GM21528 (cell line): ENCODE measurements around the gene ABHD17C.

Experiments
- ATAC-seq: cut with Tn5 transposase; IDR thresholded peaks from one replicate; pipeline ENCODE4 v1.9.1; 2021; ENCODE audit warnings: mild to moderate bottlenecking, moderate library complexity; ENCODE audit not compliant: unreplicated experiment, low FRiP score

Gene ABHD17C

GRCh38 chr15:80727596-80727995 is 32.5 kb downstream of the ABHD17C start:
- no peak for ATAC-seq

GRCh38 chr15:80730387-80730786 is 35.3 kb downstream of the ABHD17C start:
- no peak for ATAC-seq

- ATAC-seq, result no peak
These were observed 35.8 kb downstream of the ABHD17C start for GRCh38 chr15:80730926-80731325.

GRCh38 chr15:80732167-80732566 is 37.1 kb downstream of the ABHD17C start:
- no peak for ATAC-seq

GRCh38 chr15:80732818-80733217 is 37.7 kb downstream of the ABHD17C start:
- ATAC-seq, result no peak

GRCh38 chr15:80733460-80733859 is 38.4 kb downstream of the ABHD17C start:
- no peak for ATAC-seq

- ATAC-seq, result no peak
These were observed 40.2 kb downstream of the ABHD17C start for GRCh38 chr15:80735344-80735743.

GRCh38 chr15:80736560-80736959 is 41.5 kb downstream of the ABHD17C start:
- no peak for ATAC-seq

GRCh38 chr15:80739919-80740318 is 44.8 kb downstream of the ABHD17C start:
- ATAC-seq, result no peak

- ATAC-seq, result no peak
These were observed 47.0 kb downstream of the ABHD17C start for GRCh38 chr15:80742081-80742480.

- ATAC-seq, result no peak
These were observed 48.2 kb downstream of the ABHD17C start for GRCh38 chr15:80743189-80743833.

- ATAC-seq, result no peak
These were observed 49.3 kb downstream of the ABHD17C start for GRCh38 chr15:80744415-80744814.

- no peak for ATAC-seq
These were observed 49.7 kb downstream of the ABHD17C start for GRCh38 chr15:80744826-80745225.

GRCh38 chr15:80745888-80746287 is 50.8 kb downstream of the ABHD17C start:
- ATAC-seq, result no peak

GRCh38 chr15:80747317-80748053 is 52.4 kb downstream of the ABHD17C start:
- no peak for ATAC-seq

GRCh38 chr15:80749589-80749988 is 54.5 kb downstream of the ABHD17C start:
- ATAC-seq, result no peak

- ATAC-seq, result no peak
These were observed 55.5 kb downstream of the ABHD17C start for GRCh38 chr15:80750575-80750974.

GRCh38 chr15:80752204-80752603 is 57.1 kb downstream of the ABHD17C start:
- no peak for ATAC-seq

GRCh38 chr15:80753161-80753560 is 58.1 kb downstream of the ABHD17C start:
- ATAC-seq, result no peak

- no peak for ATAC-seq
These were observed 58.9 kb downstream of the ABHD17C start for GRCh38 chr15:80754014-80754413.

GRCh38 chr15:80755885-80756284 is 60.8 kb downstream of the ABHD17C start:
- no peak for ATAC-seq

GRCh38 chr15:80758130-80758745 is 63.1 kb downstream of the ABHD17C start:
- ATAC-seq, result no peak
